GM21619 (cell line): ENCODE results near the gene SDS.

Experiments
- ATAC-seq: cut with Tn5 transposase; IDR thresholded peaks from one replicate; pipeline ENCODE4 v1.9.1; 2021; ENCODE audit not compliant: unreplicated experiment

Gene SDS

DNA sequence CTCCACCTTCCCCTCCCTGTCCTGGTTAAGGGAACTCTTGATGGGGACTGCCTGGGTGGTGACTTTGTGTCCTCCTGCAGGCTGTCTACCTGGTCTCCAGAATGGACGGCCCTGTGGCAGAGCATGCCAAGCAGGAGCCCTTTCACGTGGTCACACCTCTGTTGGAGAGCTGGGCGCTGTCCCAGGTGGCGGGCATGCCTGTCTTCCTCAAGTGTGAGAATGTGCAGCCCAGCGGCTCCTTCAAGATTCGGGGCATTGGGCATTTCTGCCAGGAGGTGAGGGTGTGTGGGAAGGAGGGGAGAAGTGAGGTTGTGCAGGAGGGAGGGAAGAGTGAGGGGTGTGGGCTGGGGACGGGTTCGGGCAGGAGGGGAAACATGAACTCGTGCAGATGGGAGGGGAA lies 24.2 kb upstream of the SDS start:
- no peak for ATAC-seq

DNA sequence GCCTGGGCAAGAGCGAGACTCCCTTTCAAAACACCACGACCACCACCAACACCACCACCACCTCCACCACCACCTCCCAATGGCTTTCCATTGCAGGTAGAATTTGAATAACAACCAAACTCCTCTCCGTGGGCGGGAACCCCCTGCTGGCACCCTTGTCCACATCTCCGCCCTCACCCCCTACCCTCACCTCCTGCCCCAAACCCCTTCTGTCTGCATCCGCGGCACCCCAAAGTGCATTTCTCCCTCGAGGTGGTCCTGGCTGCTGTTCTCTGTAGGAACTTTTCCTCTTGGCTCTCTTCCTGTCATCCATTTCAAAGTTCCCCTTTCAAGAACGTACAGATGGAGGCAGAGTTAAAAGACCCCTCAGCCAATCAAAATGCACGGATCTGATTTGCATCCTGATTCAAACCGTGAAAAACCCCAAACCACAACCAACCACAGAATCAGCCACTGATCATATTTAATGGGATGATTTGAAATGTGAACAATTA lies 22.3 kb upstream of the SDS start:
- no peak for ATAC-seq

- ATAC-seq = no peak
Measured at GRCh38 chr12:113424915-113425823, 21.5 kb upstream of the SDS start.

GRCh38 chr12:113424456-113424855 lies 20.8 kb upstream of the SDS start:
- ATAC-seq = no peak

- ATAC-seq = no peak
Measured at GRCh38 chr12:113422886-113423669, 19.4 kb upstream of the SDS start.

GRCh38 chr12:113422030-113422885 lies 18.6 kb upstream of the SDS start, which contains the start of gene SDSL:
Gene SDSL, plus strand, starts transcription at chr12:113422380. Its CDS starts 5,603 bp downstream, at chr12:113427983.
- peak; percentile 88 for ATAC-seq

DNA sequence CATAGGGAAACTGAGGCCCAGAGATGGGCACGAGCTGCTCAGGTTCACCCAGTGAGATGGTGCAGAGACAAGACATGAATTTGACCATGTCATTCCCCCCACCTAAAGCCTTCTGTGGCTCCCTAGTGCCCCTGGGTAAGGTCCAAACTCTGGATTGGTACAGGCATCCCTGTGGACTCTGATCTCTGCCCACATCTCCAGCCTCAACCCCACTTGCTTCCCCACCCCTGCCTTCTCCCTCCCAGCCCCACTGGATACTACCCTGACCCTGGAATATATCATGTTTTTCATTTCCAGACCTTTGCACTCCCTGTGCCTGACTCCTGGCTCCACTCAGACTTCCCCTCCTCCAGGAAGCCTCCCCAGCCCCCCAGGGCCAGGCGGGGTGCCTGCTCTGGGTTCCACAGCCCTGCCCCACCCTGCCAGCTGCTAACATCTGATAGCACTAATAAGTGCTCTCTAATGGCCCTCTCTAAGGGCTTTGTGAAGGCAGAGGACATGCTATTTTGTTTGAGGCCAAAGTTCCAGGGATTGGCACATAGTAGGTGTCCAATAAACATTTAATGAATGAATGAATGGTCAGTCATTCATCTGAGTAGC lies 17.4 kb upstream of the SDS start:
- no peak for ATAC-seq

- no peak for ATAC-seq
Measured at GRCh38 chr12:113418213-113418879, 14.7 kb upstream of the SDS start.

DNA sequence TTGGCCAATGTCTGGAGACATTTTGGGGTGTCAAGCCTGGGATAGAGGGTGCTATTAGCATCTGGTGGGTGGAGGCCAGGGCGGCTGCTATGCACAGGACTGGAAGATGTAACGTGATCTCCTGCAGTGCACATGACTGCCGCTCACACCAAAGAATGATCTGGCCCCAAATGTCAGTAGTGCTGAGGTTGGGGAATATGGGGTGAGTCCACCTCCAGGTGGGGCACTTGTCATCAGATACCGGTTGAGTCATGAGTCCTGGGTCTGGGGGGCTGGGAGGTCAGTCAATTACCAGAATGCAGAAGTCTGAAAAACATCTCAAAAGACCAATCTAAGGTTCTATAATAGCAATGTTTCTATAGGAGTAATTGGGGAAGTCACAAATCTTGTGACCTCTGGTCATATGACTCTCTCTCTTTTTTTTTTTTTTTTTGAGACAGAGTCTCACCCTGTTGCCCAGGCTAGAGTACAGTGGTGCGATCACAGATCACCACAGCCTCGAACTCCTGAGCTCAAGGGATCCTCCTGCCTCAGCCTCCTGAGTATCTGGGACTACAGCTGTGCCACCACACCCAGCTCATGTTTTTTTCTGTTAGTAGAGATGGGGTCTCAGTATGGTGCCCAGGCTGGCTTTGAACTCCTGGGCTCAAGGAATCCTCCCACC lies 12.5 kb upstream of the SDS start:
- ATAC-seq = no peak

DNA sequence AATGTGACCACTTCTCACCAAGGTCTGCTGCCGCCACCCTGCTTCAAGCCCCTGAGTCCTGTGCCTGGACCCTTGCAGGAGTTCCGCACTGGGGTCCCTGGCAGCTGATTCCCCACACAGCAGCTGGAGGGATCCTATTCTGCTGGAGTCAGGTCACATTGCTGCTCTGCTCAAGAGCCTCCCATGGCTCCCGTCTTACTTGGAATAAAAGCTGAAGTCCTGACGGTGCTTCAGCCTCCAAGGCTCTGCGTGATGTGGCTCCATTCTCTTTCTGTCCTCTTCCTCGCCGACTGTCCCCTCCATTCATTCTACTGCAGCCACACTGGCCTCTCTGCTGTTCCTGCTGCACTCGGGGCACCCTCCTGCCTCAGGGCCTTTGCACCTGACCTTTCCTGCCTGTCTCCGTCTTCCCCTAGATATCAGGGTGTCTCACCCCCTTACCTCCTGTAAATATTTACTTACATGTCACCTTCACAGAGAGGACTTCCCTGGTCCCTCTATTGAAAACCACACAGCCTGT lies 10.9 kb upstream of the SDS start:
- ATAC-seq = no peak

GRCh38 chr12:113413488-113413939 lies 9.8 kb upstream of the SDS start:
- ATAC-seq = no peak

GRCh38 chr12:113409462-113410124 lies 5.9 kb upstream of the SDS start:
- ATAC-seq = no peak

DNA sequence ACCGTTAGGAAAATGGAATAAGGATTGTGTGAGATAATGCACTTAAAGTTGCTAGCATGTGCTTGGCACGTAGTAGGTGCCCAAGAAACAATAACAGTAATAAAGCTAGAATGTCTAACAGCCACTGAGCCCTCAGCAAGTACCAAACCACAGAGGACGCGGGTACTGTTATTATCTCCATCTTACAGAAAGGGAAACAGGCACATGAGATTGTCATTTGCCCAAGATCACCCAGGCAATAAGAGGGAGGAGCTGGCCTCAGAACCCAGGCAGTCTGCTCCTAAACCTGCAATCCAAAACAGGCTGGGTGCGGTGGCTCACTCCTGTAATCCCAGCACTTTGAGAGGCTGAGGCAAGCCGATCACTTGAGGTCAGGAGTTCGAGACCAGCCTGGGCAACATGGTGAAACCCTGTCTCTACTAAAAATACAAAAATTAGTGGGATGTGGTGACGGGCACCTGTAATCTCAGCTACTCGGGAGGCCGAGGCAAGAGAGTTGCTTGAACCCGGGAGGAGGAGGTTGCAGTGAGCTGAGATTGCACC lies 5.1 kb upstream of the SDS start:
- no peak for ATAC-seq

DNA sequence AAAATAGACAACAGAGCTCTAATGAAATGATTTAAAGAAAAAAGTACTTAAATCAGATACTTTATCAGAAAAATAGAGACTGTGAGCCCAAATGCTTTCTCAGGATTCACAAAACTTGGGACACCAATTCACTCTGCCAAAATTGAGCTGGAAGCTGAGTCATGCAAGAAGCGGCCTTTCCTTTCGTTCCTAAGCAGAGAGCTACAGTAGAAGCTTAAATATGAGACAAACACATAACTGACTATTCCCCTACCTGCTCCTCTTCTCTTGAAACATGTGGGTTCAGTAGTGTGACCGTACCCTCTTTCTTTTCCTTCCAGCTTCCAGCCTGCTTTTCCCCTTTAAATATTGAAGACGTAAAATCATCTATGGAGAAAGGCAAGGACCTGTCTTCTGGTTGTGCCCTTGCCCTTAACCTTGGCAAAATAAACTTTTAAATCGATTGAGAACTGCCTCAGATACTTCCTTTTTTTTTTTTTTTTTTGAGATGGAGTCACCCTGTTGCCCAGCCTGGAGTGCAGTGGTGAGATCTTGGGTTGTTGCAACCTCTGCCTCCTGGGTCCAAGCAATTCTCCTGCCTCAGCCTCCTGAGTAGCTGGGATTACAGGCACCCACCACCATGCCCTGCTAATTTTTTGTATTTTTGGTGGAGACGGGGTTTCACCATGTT lies 4.4 kb upstream of the SDS start:
- ATAC-seq = no peak

- no peak for ATAC-seq
Measured at GRCh38 chr12:113405694-113406093, 2.0 kb upstream of the SDS start.

DNA sequence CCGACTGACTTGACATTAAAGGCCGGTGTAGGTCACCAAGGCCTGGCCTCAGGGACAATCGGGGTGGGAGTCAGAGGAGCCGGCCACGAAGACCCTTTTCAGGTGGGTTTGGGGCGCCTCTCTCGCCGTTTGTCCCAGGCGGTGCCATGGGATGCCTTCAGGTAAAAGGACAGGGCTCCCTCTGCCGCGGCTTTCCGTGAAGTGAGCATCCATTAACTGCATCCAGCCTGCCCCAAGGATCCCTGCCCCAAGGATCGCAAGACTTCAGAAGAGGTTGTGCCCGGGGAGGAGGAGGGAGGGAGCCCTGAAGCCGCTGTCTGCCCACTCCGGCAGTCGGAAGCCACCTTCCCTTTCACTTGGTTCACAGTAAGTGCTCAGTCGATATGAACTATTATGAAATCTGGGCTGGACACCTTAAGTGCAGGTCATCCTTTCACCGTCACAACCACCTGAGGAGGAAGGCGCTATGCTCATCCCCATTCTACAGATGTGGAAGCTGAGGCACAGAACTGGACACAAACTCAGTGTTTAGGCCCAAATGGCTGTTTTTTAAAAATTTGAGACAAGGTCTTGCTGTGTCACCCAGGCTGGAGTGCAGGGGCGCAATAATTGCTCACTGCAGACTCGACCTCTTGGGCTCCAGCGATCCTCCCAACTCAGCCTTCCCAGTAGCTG lies 964 bp downstream of the SDS start:
- no peak for ATAC-seq
